ENCODE measurements around the gene SOX5. TPM values are rescaled to one million over a fixed set of nuclear protein-coding genes. Genes with fewer than 3 reads are reported as not detected.
"Not testable (repeated sequence)": the region's sequence is repeated elsewhere in the genome, so short reads cannot be mapped to it uniquely, and the experiment has no call there.

The SOX5 gene
- polyA plus RNA-seq, 1 of the 3 experiments (the other 2 are of a cell fraction) = 0.21 TPM

- TF ChIP-seq YY1 (IDR thresholded peaks at IDR 0.05; ENCODE audit: low read depth) = no peak
- no peak for TF ChIP-seq SIN3A (IDR thresholded peaks at IDR 0.05; ENCODE audit: borderline replicate concordance, low read depth, low read length)
- TF ChIP-seq TAF1 (IDR thresholded peaks at IDR 0.05; ENCODE audit: borderline replicate concordance, low read depth, low read length) = no peak
- TF ChIP-seq SMC3 (IDR thresholded peaks at IDR 0.05; ENCODE audit: low read depth, low read length) = no peak
- TF ChIP-seq GATA2 (CRISPR knock-in tag; IDR thresholded peaks at IDR 0.05) = no peak
- no peak for TF ChIP-seq ELF1 (IDR thresholded peaks at IDR 0.05)
- TF ChIP-seq GABPA (IDR thresholded peaks at IDR 0.05; ENCODE audit: low read depth) = no peak
- TF ChIP-seq MXI1 (IDR thresholded peaks at IDR 0.05; ENCODE audit: low read depth, low read length) = no peak
- no peak for TF ChIP-seq RAD21 (IDR thresholded peaks at IDR 0.05; ENCODE audit: low read length)
- no peak for TF ChIP-seq RCOR1 (IDR thresholded peaks at IDR 0.05; ENCODE audit: low read length)
- TF ChIP-seq NRF1 (IDR thresholded peaks at IDR 0.05; ENCODE audit: low read depth, low read length) = no peak
- TF ChIP-seq PBX3 (IDR thresholded peaks at IDR 0.05) = no peak
- no peak for TF ChIP-seq TCF12 (IDR thresholded peaks at IDR 0.05)
- no peak for TF ChIP-seq FOSL2 (IDR thresholded peaks at IDR 0.05; ENCODE audit: borderline replicate concordance, low read depth)
- TF ChIP-seq NFIC (IDR thresholded peaks at IDR 0.05; ENCODE audit: borderline replicate concordance) = no peak
- TF ChIP-seq RXRA (IDR thresholded peaks at IDR 0.05; ENCODE audit: borderline replicate concordance, low read depth) = no peak
- TF ChIP-seq MEF2A (IDR thresholded peaks at IDR 0.05; ENCODE audit: borderline replicate concordance, low read depth) = no peak
- TF ChIP-seq FOXM1 (IDR thresholded peaks at IDR 0.05; ENCODE audit: low read depth) = no peak
- TF ChIP-seq JUND (IDR thresholded peaks at IDR 0.05) = no peak
- TF ChIP-seq FOXJ3 (CRISPR knock-in tag; IDR thresholded peaks at IDR 0.05) = no peak
- Histone ChIP-seq H3K79me2 (ENCODE audit: insufficient read depth) (no peaks in the 10 kb centered on the region), H3K27ac (ENCODE audit: low read depth in 2 of 2, low read length in 1 of 2) (no peak overlapping the region), H3K4me1 (ENCODE audit: control insufficient read depth in 1 of 2, insufficient read depth in 2 of 2, low read depth in 1 of 2, low read length in 1 of 2) (no peaks in the 10 kb centered on the region), H3K9ac (no peak overlapping the region), H3K9me3 (no peaks in the 10 kb centered on the region), H3K4me3 (ENCODE audit: low read depth in 2 of 2, low read length in 1 of 2) (no peak overlapping the region), H3K9me2 (no peaks in the 10 kb centered on the region), H3K4me2 (no peak overlapping the region), H3K36me3 (replicated peaks in 1 of 2; ENCODE audit: control insufficient read depth in 1 of 2, insufficient read depth in 2 of 2, low read length in 1 of 2) (no peaks in the 10 kb centered on the region), H4K20me1 (ENCODE audit: insufficient read depth) (no peaks in the 10 kb centered on the region), H3F3A (replicated peaks; ENCODE audit: insufficient read depth) (no peaks in the 10 kb centered on the region), H2AFZ (ENCODE audit: low read depth) (no peak overlapping the region), H3K27me3 (ENCODE audit: insufficient read depth) (no peaks in the 10 kb centered on the region)
- POLR2A ChIA-PET = no interaction called here
- no peak for DNase-seq
- WGBS (ENCODE audit: low lambda C conversion rate) = 36% methylated on average over 8 of the region's 8 CpGs
- CTCF ChIA-PET = no interaction called here
Observed at GRCh38 chr12:23510484-23510883, 439.0 kb downstream of the SOX5 start.

- WGBS (ENCODE audit: low lambda C conversion rate) = 54% methylated on average over 8 of the region's 8 CpGs
- H3K9me2 ChIP-seq; H3K9me3 ChIP-seq; H2AFZ ChIP-seq (ENCODE audit: low read depth); H3K9ac ChIP-seq; H3K4me2 ChIP-seq; H3K36me3 ChIP-seq (replicated peaks in 1 of 2; ENCODE audit: control insufficient read depth in 1 of 2, insufficient read depth in 2 of 2, low read length in 1 of 2); H3K79me2 ChIP-seq (ENCODE audit: insufficient read depth); H3K27ac ChIP-seq (ENCODE audit: low read depth in 2 of 2, low read length in 1 of 2); POLR2A ChIA-PET; H3K4me1 ChIP-seq (ENCODE audit: control insufficient read depth in 1 of 2, insufficient read depth in 2 of 2, low read depth in 1 of 2, low read length in 1 of 2); H3K4me3 ChIP-seq (ENCODE audit: low read depth in 2 of 2, low read length in 1 of 2); H3F3A ChIP-seq (replicated peaks; ENCODE audit: insufficient read depth); H3K27me3 ChIP-seq (ENCODE audit: insufficient read depth); DNase-seq; CTCF ChIA-PET; H4K20me1 ChIP-seq (ENCODE audit: insufficient read depth): not testable (repeated sequence)
Observed at GRCh38 chr12:23509832-23510231, 439.6 kb downstream of the SOX5 start.

- H3K4me3 ChIP-seq (ENCODE audit: low read depth in 2 of 2, low read length in 1 of 2); H3K4me2 ChIP-seq; H4K20me1 ChIP-seq (ENCODE audit: insufficient read depth); DNase-seq; H3K27ac ChIP-seq (ENCODE audit: low read depth in 2 of 2, low read length in 1 of 2); H3K9me2 ChIP-seq; H3K27me3 ChIP-seq (ENCODE audit: insufficient read depth); H3F3A ChIP-seq (replicated peaks; ENCODE audit: insufficient read depth); H3K4me1 ChIP-seq (ENCODE audit: control insufficient read depth in 1 of 2, insufficient read depth in 2 of 2, low read depth in 1 of 2, low read length in 1 of 2); H2AFZ ChIP-seq (ENCODE audit: low read depth); H3K9me3 ChIP-seq; CTCF ChIA-PET; H3K36me3 ChIP-seq (replicated peaks in 1 of 2; ENCODE audit: control insufficient read depth in 1 of 2, insufficient read depth in 2 of 2, low read length in 1 of 2); H3K9ac ChIP-seq; POLR2A ChIA-PET; H3K79me2 ChIP-seq (ENCODE audit: insufficient read depth): not testable (repeated sequence)
- WGBS (ENCODE audit: low lambda C conversion rate) = 49% methylated on average over 4 of the region's 4 CpGs
Observed at GRCh38 chr12:23507785-23508184, 441.7 kb downstream of the SOX5 start.

- H2AFZ ChIP-seq (ENCODE audit: low read depth); H4K20me1 ChIP-seq (ENCODE audit: insufficient read depth); H3K36me3 ChIP-seq (replicated peaks in 1 of 2; ENCODE audit: control insufficient read depth in 1 of 2, insufficient read depth in 2 of 2, low read length in 1 of 2); H3K4me3 ChIP-seq (ENCODE audit: low read depth in 2 of 2, low read length in 1 of 2); H3K9ac ChIP-seq; H3K4me2 ChIP-seq; H3K9me2 ChIP-seq; H3K4me1 ChIP-seq (ENCODE audit: control insufficient read depth in 1 of 2, insufficient read depth in 2 of 2, low read depth in 1 of 2, low read length in 1 of 2); DNase-seq; POLR2A ChIA-PET; H3K27me3 ChIP-seq (ENCODE audit: insufficient read depth); H3F3A ChIP-seq (replicated peaks; ENCODE audit: insufficient read depth); H3K9me3 ChIP-seq; H3K79me2 ChIP-seq (ENCODE audit: insufficient read depth); H3K27ac ChIP-seq (ENCODE audit: low read depth in 2 of 2, low read length in 1 of 2); CTCF ChIA-PET: not testable (repeated sequence)
- 9% methylated on average over 1 of the region's 1 CpG for WGBS (ENCODE audit: low lambda C conversion rate)
Observed at GRCh38 chr12:23505736-23506135, 443.7 kb downstream of the SOX5 start.

All from SK-N-SH (cell line).